Measurements from ENCODE around the gene SH3GLB1. TPM values are rescaled to one million over a fixed set of nuclear protein-coding genes. Genes with fewer than 3 reads are reported as not detected.

The SH3GLB1 gene
- total and polyA plus RNA-seq, 2 of the 8 experiments (the other 6 are each of a cell fraction or from before 2014, with no cell fraction given), result 7.7 to 43.1 TPM

DNA sequence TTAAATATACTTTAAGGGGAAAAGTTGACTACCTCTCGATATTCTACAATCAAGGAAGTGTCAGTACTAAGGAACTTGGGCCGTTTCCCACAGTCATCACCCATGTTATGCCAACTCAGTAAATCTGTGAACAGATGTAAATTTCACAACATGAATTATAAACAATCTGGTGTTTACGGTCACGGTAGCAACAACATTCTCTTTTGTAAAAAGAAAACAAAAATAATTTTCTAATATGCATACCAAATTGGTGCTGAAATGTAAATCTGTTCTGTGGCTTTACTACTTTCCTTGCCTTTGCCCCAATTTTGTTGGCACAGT is 1.2 kb downstream of the SH3GLB1 start:
- Histone ChIP-seq H2BK120ac (replicated peaks; ENCODE audit: low read depth, low read length) (no peak overlapping the region), H4K5ac (ENCODE audit: insufficient read length, low read depth, low read length) (no peak overlapping the region), H3K56ac (replicated peaks; ENCODE audit: insufficient read length, low read depth, low read length) (no peak overlapping the region), H2BK12ac (ENCODE audit: low read depth, low read length) (no peak overlapping the region), H3K36me3 (ENCODE audit: control insufficient read depth in 2 of 4, insufficient read depth in 4 of 4, low read length in 3 of 4) (no peaks in the 10 kb centered on the region), H3K79me1 (ENCODE audit: low read depth, low read length) (no peaks in the 10 kb centered on the region), H3K14ac (ENCODE audit: insufficient read length) (no peak overlapping the region), H4K91ac (replicated peaks; ENCODE audit: insufficient read length, low read length) (no peak overlapping the region), H3K27me3 (replicated peaks in 1 of 4; ENCODE audit: control insufficient read depth in 3 of 4, extremely low read depth in 1 of 4, insufficient read depth in 3 of 4, low read length in 3 of 4) (no peaks in the 10 kb centered on the region; a peak in 1 of 7 replicates), H2BK15ac (ENCODE audit: low read length) (no peak overlapping the region), H3K23me2 (ENCODE audit: low read depth, low read length) (peaks cover 8% of the 10 kb centered on the region), H3K23ac (ENCODE audit: insufficient read length) (no peak overlapping the region), H3K9ac (replicated peaks in 1 of 4; ENCODE audit: extremely low read depth in 1 of 4, low read depth in 3 of 4, low read length in 3 of 4) (peak overlapping the region in 3 of 4 experiments; percentile 46 to 84 (median 80); a peak in 3 of 7 replicates), H2AK5ac (ENCODE audit: low read depth, low read length) (no peak overlapping the region), H2BK5ac (ENCODE audit: low read depth, low read length) (no peak overlapping the region), H3K4me2 (ENCODE audit: insufficient read depth in 1 of 2, low read depth in 2 of 2, low read length in 2 of 2) (peak overlapping the region; percentile 89 to 93), H3K9me3 (ENCODE audit: insufficient read depth in 2 of 2, low read depth in 1 of 2, low read length in 1 of 2) (no peaks in the 10 kb centered on the region), H4K20me1 (replicated peaks in 1 of 2; ENCODE audit: control insufficient read depth in 1 of 2, insufficient read depth in 2 of 2, low read length in 2 of 2) (no peaks in the 10 kb centered on the region), H3K4me1 (replicated peaks in 1 of 4; ENCODE audit: control insufficient read depth in 3 of 4, insufficient read depth in 4 of 4, low read length in 3 of 4) (peaks cover 0 to 7% (median 3%) of the 10 kb centered on the region in 4 experiments; a peak in 4 of 7 replicates), H3K4me3 (ENCODE audit: extremely low read depth in 1 of 4, insufficient read depth in 2 of 4, low read depth in 3 of 4, low read length in 4 of 4) (peak overlapping the region; percentile 70 to 83 (median 82)), H3K27ac (ENCODE audit: low read depth, low read length) (no peak overlapping the region), H3K4ac (replicated peaks; ENCODE audit: insufficient read length, low read depth, low read length) (no peak overlapping the region), H3K18ac (ENCODE audit: extremely low read depth, low read length) (no peak overlapping the region), H3K79me2 (ENCODE audit: control insufficient read depth in 1 of 2, insufficient read depth in 2 of 2, low read length in 2 of 2) (peaks cover 0 to 42% of the 10 kb centered on the region in 2 experiments; a peak in 2 of 4 replicates), H4K8ac (ENCODE audit: extremely low read depth, insufficient read depth, low read length) (no peak overlapping the region), H2AFZ (ENCODE audit: low read length) (0 out of 2 replicates have a peak overlapping the region, but pooled peaks have one; percentile 61), H2BK20ac (ENCODE audit: low read length) (no peak overlapping the region)
- DNase-seq (ENCODE audit: low read depth in 1 of 2, low spot score in 2 of 2) (no peak), FAIRE-seq (no peak)
- TF ChIP-seq CEBPB (IDR thresholded peaks at IDR 0.05; ENCODE audit: low read depth, low read length), result no peak
- TF ChIP-seq RNF2 (IDR thresholded peaks at IDR 0.05; ENCODE audit: borderline replicate concordance, low read depth, low read length, missing control alignments, poor library complexity, severe bottlenecking), result no peak
- TF ChIP-seq CREB1 (IDR thresholded peaks at IDR 0.05), result no peak
- no peak for TF ChIP-seq GABPA (IDR thresholded peaks at IDR 0.05; ENCODE audit: borderline replicate concordance, insufficient read depth, low read length)
- no peak for TF ChIP-seq CBX5 (IDR thresholded peaks at IDR 0.05; ENCODE audit: low read depth, low read length)
- TF ChIP-seq BACH1 (IDR thresholded peaks at IDR 0.05; ENCODE audit: low read length), result no peak
- no peak for TF ChIP-seq RXRA (IDR thresholded peaks at IDR 0.05; ENCODE audit: insufficient read depth, low read depth, low read length)
- ChIA-PET POLR2A (ENCODE audit: partially characterized antibody) (interaction anchor here (1.5 to 2.5 kb wide), 5 partner anchors 10 to 208 kb away, joined by 3 to 8 read pairs (median 5); partner anchors contain the start of genes HS2ST1 and SELENOF), CTCF (ENCODE audit: partially characterized antibody) (interaction anchor here (0.5 to 4.9 kb wide), 15 partner anchors 11 to 836 kb away, joined by 3 to 38 read pairs (median 5); no protein-coding TSS in a partner anchor)
- 24% methylated on average over 4 of the region's 4 CpGs; no CpG with 5 or more reads in 1 of the 2 experiments for WGBS, 2 experiments (ENCODE audit: extremely low coverage in 1 of 2, insufficient coverage in 1 of 2, insufficient read length in 1 of 2, insufficient replicate concordance in 2 of 2, low coverage in 1 of 2, low lambda C conversion rate in 2 of 2, missing lambda C conversion rate in 1 of 2)
